Spleen (tissue), 7 donors: ENCODE data around the gene WAS.

Experiments used
- POLR2A ChIP-seq, 3 donors: fragments of 450-650 bp; IDR thresholded peaks; one replicate each; pipeline ENCODE4 v1.5.1; 2017; ENCODE audit warnings: antibody characterized with exemption in 3 of 3, mild to moderate bottlenecking in 1 of 3
- TF ChIP-seq, protein P1 (sequence below), 11 experiments: fragments of 200-600 bp in 7 of 11; fragments of 450-650 bp in 4 of 11; sonication (generic) in 4 of 11; IDR thresholded peaks in 8 of 11; conservative IDR thresholded peaks in 3 of 11; 1 replicate in 7 of 11; 2 replicates in 4 of 11; pipeline versions ENCODE4 v1.4.0 to v1.8.0; 2016 to 2021; ENCODE audit warnings: antibody characterized with exemption in 11 of 11, inconsistent platforms in 4 of 11, mild to moderate bottlenecking in 1 of 11
- donor health status: DM: no; HTN: no; CAD: no; lungs with moderate emphysema.
- donor health status: DM: no; HTN: no; CAD: no.
- donor health status: DM: no; HTN: no; CAD: no.

DNA sequence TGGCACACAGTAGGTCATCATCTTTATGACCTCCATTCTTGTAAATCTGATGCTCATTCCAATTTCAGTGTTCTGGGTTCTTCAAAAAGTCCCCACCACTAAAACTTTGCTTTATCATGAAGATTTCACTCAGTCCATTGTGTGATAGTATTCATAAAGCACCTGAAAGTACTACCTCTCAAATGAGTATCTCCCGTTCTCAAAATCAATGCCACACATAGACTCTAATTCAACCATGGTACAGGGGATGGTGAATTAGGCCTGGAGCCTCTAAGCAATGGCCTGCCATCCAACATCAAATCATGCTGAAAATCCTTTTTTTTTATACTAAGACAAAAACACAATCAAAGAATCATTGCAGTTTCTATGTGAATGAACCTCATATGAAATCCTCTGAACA lies 19.4 kb upstream of the WAS start:
- TF ChIP-seq, protein P1, sequence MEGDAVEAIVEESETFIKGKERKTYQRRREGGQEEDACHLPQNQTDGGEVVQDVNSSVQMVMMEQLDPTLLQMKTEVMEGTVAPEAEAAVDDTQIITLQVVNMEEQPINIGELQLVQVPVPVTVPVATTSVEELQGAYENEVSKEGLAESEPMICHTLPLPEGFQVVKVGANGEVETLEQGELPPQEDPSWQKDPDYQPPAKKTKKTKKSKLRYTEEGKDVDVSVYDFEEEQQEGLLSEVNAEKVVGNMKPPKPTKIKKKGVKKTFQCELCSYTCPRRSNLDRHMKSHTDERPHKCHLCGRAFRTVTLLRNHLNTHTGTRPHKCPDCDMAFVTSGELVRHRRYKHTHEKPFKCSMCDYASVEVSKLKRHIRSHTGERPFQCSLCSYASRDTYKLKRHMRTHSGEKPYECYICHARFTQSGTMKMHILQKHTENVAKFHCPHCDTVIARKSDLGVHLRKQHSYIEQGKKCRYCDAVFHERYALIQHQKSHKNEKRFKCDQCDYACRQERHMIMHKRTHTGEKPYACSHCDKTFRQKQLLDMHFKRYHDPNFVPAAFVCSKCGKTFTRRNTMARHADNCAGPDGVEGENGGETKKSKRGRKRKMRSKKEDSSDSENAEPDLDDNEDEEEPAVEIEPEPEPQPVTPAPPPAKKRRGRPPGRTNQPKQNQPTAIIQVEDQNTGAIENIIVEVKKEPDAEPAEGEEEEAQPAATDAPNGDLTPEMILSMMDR (IDR thresholded peaks at IDR 0.05 in 8 of 11, conservative IDR thresholded peaks at IDR 0.05 in 3 of 11) = no peak
- TF ChIP-seq POLR2A (IDR thresholded peaks at IDR 0.05) = no peak
